NCI-H82 treated with DMSO at 0.1 percent for 48 hours (cell line): ENCODE results near the gene PRSS56.

Experiments
- DNase-seq: peaks from one replicate; lab custom pipeline; 2025; ENCODE audit not compliant: unreplicated experiment; lab: John Stamatoyannopoulos, UW

The PRSS56 gene

DNA sequence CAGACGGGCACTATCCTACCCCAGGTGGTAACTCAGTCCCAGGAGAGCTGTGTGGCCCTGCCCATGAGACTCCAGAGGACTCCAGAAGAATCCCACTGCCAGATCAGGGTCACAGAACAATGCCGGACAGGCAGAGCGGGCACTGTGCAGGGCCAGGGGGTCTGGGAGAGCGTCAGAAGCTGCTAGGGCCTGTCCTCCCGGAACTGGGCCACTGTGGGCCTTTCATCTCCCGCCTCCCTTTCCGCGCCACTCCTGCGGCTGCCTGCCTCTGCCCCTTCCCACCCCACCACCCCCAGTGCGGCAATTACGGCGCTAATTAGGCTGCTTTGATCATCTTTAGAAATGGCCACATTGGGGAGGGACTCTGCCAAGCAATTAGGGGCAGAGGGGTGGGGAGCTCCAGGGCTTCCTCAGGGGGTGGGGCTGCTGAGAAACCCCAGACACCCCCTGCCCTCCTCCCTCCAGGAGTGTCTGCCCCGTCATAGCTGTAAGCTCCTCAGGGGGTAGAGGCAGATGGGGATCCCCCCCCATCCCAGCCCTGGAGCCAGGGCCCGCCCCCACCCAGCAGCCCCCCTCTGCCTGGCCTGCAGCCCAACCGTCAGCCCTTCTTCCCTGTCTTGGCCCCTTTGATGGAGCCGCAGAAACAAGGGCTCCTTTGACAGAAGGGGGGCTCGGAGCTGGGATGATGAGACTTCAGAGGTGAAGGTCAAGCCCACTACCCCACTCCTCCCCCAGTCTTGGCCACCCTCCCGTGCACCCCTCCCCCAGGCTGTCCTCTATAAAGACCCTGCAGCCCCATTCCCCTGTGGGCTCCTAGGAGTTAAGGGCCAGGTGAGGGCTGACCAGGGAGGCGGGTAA, at the start of gene PRSS56:
PRSS56 (plus strand) TSS at position 808 of the 858 bp plus-strand sequence. CDS start 211 bp downstream, outside the sequence.
- DNase-seq, result no peak

DNA sequence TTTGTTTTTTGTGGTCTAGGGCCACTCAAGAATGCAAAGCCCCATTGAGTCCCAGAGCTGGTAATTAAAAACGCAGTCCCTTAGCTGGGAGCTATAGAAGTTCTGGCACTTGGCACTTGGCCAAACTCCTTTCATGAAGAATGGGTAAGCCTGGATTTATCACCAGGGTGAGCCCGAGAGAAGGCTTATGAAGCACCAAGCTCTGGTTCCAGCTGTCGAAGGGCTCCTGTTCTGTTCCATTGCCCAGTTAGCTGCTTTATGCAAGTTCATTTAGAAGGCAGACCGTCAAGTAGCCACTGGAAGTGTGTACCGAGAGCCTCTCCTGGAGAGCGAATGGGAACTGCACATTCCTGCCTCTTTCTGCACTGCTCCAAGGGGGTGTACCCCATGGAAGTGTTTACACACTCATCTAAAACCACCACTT, 46.7 kb upstream of the PRSS56 start:
- peak; percentile 98 for DNase-seq

DNA sequence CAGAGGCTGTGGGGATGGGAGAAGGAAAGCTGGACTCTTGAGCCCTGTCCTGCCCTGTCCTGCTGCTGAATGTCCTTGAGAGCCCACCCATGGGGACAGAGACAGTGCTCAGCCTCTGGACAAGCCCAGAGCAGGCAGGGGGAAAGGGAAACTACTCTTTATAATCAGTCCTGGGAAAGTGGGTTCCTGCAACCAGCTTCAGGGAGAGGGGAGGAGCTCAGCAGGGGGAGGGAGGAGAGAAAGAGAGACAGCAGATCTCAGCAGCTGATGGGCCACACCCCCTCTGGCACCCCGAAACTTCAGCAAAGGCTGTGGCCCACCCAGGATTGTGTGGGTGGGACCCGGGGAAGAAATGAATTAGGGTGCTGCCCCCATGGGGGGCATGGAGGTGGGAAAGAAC, 44.1 kb upstream of the PRSS56 start:
- no peak for DNase-seq

DNA sequence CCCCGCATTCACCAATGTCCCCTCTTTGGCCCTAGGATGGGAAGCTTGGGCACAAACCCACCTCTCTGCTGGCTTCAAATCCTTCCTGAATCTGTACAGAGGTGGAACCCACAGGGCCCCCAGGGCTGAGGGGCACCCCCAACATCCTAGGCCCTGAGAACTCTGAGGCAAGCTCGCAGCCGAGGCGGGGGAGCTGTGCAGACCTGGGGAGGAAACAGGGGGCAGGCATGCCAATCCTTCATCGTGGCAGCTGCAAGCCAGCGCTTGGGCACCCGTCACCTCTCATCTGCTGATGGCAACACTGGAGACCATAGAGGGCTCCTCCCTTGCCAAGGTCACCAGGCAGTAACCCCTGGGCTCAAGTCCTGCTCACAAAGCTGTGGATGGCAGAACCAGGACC, 43.4 kb upstream of the PRSS56 start:
- DNase-seq, result no peak

DNA sequence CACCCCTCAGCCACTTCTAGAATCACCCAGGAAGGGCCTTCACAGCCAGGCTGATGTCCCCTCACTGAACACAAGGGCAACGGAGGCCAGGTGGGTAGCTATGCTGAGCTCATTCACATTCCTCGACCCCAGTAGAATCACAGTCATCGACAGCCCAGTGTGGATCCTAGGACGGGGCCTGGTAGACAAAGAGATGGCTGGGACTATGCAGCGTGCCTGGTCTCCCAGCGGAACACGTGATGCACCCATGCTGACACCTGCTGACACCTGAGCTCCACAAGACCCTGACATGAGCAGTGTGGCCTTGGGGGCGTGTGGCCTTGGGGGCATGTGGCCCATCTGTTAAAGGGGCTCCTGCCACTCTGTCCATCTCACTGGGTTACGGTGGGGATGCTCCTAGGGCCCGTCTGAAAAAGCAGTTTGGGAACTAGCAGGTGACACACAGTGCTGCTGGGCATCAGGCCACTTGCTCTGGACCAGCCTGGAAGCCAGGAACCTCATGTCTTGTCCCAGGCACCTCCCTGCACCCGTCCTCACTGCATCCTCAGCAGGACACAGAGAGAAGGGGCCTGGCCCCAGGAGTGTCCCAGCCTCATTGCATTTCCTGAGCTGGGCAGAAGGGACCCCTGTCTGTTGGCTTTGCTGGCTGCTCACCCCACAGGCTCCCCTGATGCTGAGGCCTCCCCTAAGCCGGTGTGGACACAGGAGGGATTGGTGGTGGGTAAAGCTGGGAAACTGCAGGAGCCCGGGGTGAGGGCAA, 42.3 kb upstream of the PRSS56 start:
- no peak for DNase-seq

DNA sequence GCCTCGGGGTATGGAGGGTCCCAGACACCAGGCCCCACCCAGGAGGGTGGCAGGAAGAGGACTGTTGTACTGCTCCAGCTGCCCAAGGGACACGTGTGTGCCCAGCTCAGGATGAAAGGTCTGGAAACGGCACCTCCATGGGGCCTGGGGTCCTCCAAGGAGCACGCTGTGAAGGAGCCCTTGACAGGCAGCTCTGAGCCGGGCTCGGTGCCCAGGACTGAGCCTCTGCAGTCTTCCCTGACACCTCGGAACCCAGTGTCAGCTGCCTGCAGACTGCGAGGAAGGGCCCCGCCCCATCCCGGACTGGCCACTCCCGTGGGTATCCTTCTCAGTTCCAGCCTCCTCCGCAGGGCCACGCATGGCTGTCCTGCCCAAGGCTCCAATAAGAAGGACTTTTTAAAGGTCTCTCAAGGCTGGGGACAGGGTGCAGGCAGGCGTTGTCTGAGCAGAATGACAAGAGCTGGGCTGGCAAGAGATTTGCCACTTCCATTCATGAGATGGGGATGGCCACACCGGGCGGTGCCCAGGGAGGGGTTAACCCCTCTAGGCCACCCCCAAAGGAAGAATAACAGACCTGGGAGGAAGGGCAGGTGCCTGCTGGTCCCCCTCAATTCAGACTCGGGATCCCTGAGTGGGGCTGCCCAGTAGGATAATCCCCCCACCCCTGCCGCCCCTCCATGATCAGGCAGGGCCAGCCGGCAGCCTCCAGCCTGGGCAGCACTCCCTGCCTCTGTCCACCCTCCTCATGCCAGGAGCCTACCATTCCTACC, 41.4 kb upstream of the PRSS56 start:
- DNase-seq, result no peak

DNA sequence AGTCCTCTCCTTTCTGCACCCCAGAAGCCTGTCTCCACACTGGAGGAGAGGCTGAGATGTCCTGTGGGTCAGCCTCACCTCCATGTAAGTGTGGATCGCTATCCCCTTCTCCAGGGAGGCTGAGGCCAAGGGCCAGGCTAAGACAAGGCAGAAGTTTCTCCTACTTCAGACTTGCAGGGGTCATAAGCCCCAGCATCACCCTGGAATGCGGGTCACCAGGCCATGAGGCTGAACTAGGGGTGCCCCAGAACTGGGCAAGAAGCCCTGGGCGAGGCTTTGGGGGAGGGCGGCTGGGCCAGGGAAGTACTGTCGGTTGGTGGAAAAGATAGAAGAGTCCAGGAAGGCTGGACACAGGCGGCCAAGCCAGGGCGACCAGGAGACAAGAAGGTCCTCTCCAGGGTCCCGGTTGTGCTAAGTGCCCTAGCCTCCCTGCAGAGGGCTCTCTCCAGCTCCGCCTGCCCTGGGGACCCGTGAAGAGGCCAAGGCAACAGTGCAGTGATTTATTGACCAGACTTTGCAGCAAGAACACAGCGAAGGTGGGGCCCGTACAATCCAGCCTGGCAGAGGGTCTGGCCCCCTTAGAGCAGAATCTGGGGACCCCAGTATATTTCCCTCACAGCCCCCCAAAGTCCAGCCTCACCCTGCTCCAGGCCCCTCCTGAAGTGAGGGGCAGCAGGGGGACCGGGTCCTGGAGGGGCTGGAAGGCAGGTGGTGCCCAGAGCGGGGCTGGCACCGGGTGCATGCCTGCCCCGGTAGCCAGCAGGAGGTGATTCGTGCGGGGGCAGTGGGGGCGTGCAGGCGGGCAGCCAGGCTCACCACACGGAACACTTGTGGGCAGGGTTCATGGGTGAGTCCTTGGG, 40.6 kb upstream of the PRSS56 start:
- no peak for DNase-seq

DNA sequence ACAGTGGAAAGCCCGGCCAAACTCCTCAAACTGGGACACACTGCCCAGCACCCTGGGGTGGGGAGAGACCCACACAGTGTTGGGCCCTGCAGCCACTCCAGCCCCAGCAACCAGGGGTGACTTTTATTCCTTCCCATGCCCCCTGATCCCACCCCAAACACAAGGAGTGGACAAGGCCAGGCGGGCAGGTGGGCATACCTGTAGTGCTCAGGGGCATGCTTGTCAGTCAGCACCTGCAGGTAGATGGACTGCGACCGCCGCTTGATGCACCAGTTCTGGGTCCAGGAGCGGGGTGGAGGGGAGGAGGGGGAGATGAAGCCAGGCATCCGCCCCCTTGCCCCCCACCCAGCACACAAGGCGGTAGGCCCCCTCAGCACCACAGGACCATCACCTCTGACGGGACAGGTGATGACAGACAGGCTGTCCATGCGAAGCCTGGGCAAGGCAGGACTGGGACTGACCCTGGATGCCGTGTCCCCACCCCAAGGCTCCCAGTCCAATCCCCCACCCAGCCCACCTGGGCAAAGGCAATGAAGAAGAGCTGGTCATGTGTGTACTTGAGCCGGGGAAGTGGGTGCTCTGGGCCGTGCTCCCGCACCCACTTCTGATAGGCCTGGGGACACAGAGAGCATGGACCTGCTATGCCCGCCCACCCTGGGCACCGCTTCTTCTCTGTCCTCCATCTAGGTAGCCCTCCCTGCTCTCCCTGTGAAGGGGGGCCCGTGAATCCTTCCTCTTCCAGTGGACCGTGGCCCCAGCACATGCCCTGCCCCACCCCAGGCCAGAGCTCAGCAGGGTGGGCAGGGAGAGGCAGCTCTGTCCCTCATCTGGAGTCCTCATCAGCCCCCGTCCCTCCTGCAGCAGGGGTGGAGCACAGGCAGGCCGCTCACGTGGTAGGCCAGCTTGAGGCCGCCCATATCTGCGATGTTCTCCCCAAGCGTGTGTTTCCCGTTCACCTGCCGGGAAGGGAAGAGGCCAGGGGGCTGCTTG, 39.7 kb upstream of the PRSS56 start:
- DNase-seq, result no peak

DNA sequence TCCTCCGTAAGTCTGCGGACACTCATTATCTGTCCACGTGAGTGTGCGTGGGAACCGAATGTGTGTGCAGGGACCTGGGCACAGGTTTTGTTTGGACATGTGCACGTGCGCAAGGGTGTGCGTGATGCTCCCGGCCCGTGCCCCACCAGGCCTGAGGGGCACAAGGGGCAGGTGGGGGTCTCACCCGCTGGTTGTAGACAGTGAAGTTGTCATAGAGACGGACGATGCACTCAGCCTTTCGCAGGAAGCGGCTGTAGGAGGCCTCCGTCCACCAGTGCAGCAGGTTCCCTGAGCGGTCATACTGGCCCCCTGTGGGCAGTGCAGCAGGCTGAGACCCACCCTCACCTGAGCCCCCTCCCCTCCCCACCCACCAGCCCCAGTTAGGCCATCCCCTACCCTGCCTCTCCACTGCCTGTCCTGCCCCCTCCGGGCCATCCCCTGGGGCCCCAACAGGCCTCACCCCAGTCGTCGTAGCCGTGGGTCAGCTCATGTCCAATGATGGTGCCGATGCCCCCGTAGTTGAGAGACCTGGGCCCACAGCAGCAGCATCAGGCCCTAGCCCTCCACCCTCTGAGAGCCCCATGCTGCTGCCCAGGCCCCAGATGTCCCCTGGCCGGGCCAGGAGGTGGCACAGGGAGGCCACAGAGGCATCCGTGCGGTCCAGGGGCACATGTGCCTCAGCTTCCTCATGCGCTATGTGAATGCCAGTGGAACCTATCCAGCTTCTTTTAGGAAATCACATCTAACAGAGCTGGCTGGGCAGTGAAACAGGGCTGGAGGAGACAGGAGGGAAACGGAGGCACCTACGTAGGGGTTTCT, 38.7 kb upstream of the PRSS56 start:
- DNase-seq, result no peak

DNA sequence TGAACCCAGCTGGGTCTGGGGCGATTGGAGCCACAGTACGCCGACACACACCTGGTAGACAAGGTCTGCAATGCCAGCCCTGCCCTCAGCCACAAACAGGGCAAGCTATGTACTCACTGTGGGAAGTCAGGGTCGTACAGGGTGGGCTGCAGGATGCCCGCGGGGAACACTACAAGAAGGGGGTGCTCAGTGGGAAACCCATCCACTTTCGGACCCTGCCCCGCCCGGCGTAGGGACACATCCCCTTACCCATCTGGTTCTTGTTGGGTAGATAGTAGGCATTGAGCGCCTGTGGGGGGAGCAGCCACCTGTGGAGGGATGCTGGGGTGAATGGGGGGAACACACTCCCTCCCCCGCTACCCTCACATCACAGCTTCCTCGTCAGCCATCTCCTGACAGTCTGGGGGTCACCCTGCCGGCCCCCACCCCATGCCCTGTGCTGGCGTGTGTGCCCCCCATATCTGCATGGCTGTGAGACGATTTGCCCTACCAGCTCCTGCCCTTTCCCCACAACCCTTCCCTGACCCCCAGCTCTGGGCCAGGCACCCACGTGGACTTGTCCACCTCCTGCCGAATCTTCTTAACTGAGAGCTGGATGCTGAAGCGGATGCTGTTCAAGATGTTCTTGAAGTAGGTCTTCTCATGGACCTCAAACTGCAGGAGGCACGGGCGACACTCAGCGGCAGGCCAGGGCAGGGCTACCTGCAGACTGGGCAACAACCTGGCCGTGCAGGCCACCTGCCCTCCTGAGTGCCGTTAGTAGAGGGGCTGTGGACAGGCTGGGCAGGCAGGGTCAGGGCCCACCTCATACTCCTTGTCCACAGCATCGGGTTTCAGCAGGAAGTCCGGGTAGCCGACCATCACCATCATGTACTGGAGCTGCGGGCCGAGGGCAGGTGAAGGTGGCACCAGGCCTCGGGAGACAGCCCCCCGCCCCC, 37.6 kb upstream of the PRSS56 start:
- DNase-seq, result no peak

DNA sequence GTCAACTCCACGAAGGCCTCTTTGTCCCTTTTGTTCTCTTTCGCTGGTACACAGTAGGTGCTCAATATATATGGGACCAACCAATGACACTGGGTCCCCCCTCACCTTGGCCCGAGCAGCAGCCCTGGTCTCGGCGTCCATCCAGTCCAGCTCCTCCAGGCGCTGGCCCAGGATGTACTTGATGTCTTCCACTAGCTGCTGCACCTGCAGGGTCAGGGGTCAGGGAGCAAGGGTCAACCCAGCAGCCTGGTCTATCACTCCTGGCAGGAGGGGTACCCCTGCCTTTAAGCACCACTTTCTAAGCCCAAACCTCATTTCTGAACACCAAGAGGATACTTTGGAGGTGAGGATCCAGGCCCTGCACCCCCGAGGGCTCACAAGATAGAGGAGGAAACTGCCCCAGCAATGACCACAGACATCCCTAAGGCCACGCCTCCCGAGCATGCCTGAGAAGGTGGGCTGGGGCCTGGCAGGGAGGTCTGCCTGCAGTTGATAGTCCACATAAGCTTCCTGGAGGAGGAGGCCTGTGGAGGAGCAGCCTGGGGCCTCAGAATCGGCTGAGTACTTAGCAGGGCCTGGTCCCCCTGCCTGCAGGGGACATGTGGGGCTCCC, 36.8 kb upstream of the PRSS56 start:
- no peak for DNase-seq

DNA sequence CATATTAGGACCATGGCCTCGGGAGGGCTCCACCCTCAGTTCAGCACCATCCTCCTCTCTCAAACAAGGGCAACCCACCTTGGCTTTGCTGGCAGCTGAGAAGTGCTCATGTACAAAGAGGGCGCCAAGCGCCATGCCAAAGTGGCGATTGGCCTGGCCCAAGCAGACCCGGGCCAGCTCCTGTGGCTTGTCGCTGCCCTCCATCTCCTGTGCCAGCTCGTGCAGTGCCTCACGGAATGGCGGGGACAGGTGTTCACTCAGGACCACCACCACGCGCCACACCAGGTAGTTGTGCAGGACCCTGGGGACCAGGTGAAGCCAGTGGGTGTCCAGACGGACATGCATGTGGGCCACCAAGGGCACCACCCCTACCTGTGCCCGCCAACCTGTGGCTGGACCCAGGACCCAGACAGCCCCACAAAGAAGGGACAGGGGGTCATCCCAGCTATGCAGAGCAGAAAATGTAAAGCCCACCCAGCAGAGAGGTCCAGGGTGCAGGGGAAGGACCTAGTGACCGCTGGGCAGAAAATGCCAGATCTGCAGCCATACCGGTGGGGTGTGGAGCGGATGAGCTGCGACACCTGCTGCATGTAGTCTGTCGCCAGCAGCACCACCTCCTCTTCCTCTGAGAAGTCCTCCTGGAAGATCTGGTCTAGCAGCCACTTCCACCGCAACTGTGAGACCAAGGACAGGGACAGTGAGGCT, 36.1 kb upstream of the PRSS56 start:
- no peak for DNase-seq

DNA sequence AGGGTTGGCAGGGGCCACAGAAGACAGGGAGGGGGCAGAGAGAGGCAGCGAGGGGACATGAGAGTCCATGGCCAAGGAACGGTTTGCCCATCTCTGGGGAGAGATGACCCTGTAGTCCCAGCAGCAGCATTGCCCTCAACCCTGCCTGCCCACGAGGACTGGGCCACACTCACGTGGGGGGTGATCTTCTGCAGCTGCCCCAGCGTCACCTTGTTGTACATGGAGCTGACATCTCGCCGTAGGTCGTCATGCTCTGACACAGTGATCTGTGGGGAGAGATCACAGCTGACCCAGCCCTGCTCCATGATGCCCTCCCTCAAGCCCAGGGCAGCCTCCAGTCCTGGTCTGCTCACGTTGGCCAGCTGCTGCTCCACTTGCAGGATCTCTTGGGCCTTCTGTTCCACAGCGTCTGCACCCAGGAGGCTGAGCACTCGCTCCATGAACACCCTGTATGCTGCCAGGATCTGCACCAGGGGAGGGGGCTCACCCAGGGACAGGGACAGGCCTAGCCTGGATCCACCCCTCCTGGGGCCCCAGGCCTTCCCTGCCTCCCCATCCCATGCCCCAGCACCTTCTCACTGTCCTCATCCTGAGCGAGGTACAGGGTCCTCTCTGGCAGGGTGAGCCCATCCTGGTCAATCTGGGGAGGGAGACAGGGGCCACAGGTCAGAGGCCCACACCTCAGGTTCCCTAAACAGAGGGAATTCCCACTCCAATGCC, 35.4 kb upstream of the PRSS56 start:
- DNase-seq, result no peak

DNA sequence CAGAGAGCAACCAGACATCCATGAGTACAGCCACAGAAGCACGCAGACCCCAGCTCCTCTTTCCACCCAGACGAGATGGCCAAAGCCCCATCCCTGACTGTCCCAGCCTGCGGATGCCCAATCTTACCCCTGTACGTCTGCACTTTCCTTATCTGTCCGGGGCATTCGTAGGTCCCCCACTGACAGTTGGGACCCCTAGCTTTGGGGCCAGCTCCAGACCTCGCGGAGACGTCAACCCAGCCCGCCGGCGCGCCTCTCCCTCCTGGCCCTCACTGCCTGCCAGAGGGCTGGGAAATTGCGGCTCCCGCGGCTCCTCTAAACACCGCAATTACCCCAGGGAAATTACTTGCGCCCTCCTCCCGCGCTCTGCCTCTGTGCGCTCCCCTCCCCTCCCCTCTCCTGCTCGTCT, 34.8 kb upstream of the PRSS56 start:
- no peak for DNase-seq

DNA sequence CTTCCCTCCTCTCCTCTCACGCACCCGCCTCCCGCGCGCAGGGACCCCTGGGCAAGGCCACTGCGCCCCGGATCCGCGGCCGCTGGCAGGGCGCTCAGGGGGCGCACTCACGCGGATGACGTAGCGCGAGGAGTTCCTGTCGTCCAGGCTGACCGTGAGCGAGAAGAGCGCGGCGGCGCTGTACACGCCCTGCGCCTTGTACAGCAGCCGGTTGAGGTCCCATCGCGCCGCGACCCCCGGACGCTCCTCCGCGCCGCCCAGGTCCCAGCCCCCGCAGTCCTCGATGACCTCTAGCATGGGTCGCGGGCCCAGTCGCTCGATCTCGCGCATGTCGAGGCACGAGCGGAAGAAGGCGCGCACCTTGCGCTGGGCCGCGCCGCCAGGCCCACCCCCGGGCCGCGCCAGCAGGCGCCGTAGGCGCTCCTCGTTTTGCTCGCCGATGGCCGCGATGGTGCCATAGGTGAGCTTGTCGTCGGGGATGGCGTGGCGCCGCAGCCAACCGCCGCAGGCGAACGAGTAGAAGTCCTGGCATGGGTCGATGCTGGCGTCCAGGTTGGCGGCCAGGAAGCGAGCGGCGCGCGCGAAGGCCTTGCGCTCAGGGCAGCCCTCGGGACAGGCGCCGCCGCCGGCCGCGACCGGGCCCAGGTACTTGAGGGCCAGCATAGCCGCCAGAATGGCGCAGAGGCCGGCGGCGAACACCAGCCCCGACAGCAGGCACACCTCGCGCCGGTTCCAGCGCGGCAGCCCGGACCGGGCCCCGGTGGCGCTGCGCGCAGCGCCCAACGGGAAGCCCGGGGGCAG, 34.2 kb upstream of the PRSS56 start:
- DNase-seq, result no peak
